Tibial nerve (tissue), 4 donors: ENCODE data around the gene ANKRD35.

Experiments used
- EP300 ChIP-seq, 2 donors: sonication (generic); formaldehyde crosslinking; IDR thresholded peaks; one replicate each; pipeline ENCODE4 v1.6.1; 2017; ENCODE audit warnings: antibody characterized with exemption in 2 of 2, mild to moderate bottlenecking in 1 of 2
- POLR2A ChIP-seq, 2 donors: fragments of 450-650 bp; IDR thresholded peaks; one replicate each; pipeline ENCODE4 v1.6.1; 2017; ENCODE audit warnings: antibody characterized with exemption in 2 of 2, mild to moderate bottlenecking in 2 of 2, moderate library complexity in 2 of 2
- TF ChIP-seq, protein P1 (sequence below), 5 experiments: fragments of 200-600 bp in 3 of 5; fragments of 450-650 bp in 2 of 5; sonication (generic) in 3 of 5; IDR thresholded peaks; one replicate each; pipeline ENCODE4 v1.5.1; 2016 to 2019; ENCODE audit warnings: antibody characterized with exemption in 5 of 5, mild to moderate bottlenecking in 3 of 5, moderate library complexity in 2 of 5

DNA sequence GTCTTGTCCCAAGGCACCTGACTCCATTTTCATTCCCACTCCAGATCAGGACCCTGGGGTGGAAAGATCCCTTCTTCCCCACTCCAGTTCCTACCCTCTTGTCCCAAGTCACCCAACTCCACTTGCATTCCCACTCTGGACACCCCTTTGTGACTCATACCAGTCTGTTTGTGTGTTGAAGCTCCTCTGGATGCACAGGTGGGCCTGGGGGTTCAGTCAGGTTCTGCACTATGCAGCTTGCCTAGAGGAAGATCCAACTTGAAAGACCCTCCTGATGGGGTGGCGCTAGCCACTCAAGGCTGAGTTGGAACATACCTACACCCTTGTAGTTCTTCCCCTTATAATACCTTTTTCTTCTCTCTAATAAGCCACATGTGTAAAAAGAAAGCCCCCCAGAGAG, 9.8 kb upstream of the ANKRD35 start:
- TF ChIP-seq, protein P1, sequence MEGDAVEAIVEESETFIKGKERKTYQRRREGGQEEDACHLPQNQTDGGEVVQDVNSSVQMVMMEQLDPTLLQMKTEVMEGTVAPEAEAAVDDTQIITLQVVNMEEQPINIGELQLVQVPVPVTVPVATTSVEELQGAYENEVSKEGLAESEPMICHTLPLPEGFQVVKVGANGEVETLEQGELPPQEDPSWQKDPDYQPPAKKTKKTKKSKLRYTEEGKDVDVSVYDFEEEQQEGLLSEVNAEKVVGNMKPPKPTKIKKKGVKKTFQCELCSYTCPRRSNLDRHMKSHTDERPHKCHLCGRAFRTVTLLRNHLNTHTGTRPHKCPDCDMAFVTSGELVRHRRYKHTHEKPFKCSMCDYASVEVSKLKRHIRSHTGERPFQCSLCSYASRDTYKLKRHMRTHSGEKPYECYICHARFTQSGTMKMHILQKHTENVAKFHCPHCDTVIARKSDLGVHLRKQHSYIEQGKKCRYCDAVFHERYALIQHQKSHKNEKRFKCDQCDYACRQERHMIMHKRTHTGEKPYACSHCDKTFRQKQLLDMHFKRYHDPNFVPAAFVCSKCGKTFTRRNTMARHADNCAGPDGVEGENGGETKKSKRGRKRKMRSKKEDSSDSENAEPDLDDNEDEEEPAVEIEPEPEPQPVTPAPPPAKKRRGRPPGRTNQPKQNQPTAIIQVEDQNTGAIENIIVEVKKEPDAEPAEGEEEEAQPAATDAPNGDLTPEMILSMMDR (IDR thresholded peaks at IDR 0.05): no peak
- no peak for TF ChIP-seq EP300 (IDR thresholded peaks at IDR 0.05)
- TF ChIP-seq POLR2A (IDR thresholded peaks at IDR 0.05): no peak
